Posterior vena cava (tissue), 2 donors: ENCODE results near the gene UBE2V1. TPM values are rescaled to one million over a fixed set of nuclear protein-coding genes. Genes with fewer than 3 reads are reported as not detected.

Experiments used
- DNase-seq: peaks from one replicate; pipeline ENCODE4 v3.0.0-alpha.2; 2020; ENCODE audit warnings: low spot score
- intact Hi-C, 2 donors: fragments of 100-400 bp; cut with DNase I; formaldehyde crosslinking; loops; one replicate each; pipeline versions ENCODE4 v1.14.1 to v1.14.2; 2022 to 2023
- total RNA-seq, 2 donors: library from RNA; stranded (reverse); fragmentation: NEBNext Ultra II Directional; extraction: Animal tissue kit (Norgen Biotek cat#: 25700); gene quantifications; one replicate each; pipeline ENCODE4 v1.2.1, GENCODE V29; 2021
- donor health status: DM: yes; HTN: yes; CAD: no.
- donor health status: DM: yes; HTN: yes; CAD: no.

UBE2V1 gene
- total RNA-seq, 2 donors from 2014 or later, result 77.0 to 89.4 TPM

DNA sequence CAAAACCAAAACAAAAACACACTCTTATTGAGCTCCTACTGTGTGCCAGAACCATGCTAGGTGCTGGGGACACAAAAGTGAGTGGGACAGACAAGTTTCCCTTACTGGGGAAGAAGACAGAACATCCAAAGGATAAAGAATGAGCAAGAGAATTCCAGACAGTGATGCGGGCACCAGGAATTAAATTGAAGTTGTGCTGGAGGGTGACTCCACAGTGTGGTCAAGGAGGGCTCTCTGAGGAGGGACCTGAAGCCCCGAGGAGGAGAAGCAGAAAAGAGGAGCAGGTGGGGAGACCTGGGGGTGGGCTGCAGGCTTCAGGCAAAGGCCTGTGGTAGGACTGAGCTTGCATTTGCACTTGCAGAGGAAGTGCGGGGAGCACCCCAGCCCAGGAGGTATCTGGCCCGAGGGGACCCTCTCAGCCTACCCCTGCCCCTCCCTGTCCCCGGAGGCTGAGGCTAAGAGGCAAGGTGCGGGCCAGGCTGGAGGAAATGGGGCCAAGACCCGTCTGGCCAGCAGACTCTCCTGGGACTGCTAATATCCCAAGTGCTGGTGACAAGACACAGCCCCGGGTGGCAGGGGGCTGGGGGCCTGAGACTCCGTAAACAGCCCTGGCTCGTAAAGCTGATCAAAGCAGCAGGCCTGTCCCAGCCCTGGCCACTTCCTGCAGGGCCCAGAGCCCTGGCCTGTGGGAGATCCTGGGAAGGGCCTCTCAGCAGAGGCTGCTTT lies 73.1 kb downstream of the UBE2V1 start:
- intact Hi-C loops, result no loop called here
- DNase-seq, result no peak

DNA sequence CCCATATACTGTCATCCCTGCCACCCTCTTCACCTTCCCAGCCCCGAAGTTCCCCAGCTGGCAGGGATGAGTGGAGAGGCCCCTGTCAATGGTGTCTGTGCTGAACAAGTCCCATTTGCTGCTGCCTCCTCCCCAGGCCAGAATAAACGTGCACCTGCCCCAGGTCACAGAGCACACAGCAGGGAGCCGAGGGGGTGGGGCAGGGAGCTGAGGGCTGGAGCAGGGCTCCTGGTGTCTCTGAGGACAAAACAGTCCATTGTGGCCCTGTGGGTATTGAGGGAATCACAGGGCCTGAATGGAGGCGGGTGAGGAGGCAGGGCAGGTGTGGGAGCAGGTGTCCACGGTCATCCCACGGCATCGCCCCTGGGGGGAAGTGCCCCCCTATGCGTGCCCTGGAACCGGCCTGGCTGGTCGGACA lies 74.4 kb downstream of the UBE2V1 start:
- DNase-seq, result peak; percentile 68
- intact Hi-C loops, result no loop called here

DNA sequence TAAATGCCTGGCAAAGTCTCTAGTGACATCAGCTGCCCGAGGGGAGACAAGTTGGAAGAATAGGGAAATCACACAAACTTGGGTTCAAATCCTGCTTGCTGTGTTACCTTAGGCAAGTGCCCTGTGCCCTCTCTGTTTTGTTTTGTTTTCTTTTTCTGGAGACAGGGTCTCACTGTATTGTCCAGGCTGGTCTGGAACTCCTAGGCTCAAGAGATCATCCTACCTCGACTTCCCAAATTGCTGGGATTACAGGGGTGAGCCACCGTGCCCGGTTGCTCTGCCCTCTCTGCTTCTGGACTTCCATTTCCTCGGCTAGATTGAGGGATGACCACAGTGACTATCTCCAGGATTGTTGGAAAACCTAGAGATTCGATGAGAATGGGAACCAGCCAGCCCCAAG lies 74.8 kb downstream of the UBE2V1 start:
- intact Hi-C loops, result no loop called here

DNA sequence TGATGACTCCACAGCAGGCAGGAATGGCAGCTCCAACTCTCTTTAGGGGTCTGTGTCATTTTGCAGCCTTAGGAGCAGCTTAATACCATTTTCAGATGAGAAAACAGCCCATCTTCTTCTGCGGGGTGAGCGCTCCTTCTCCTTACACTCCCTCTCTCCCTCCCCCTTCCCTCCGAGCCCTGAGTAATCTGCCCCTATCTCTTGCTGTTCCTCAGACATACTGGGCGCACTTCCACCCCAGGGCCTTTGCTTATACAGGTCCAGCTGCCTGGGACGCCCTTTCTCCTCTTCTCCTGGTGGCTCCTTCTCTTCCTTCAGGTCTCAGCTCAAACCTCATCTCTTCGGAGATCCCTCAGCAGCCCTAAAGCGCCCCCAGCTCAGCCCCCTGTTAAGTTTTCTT lies 75.4 kb downstream of the UBE2V1 start:
- intact Hi-C loops, result no loop called here
- DNase-seq, result no peak

More for the DNA sequence above, 74.8 kb downstream of the UBE2V1 start:
- DNase-seq, result no peak

DNA sequence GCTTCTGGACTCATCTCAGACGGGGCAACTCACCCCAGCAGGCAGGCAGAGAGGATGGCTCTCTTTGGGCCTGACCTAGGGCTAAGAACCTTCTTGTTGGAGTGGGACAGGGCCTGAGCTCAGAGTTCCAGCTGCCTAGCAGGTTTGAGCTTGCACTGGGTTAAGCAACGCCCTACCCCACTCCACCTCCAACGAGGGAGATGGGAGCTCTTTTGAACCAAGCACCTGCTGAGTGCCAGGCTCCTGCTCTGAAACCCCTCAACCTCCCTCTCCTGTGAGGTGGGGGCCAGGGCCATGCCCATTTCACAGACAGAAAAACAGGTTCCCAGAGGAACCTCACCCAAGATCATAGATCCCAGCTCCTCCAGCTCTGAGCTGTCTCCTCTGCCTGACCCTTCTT lies 75.8 kb downstream of the UBE2V1 start:
- DNase-seq, result peak; percentile 52
- intact Hi-C loops, result no loop called here

DNA sequence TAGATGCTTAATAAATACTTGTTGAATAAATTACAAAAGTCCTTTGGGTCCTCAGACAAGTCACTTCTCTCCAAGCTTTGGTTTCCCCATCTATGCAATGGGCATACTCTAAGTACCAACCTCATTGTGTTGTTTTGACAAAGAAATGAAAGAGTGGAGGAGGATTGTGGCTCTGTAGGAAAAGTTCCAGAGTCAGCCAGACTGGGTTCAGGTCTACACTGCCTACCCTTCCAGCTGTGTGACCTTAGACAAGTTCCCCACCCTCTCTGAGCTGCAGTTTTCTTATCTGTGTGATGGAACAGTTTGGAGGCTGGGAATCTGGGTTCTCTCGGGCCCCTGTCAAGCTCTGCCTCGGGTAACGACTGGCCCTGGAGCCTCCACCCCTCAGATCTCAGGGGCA lies 76.2 kb downstream of the UBE2V1 start:
- intact Hi-C loops, result no loop called here
- peak; percentile 57 for DNase-seq

DNA sequence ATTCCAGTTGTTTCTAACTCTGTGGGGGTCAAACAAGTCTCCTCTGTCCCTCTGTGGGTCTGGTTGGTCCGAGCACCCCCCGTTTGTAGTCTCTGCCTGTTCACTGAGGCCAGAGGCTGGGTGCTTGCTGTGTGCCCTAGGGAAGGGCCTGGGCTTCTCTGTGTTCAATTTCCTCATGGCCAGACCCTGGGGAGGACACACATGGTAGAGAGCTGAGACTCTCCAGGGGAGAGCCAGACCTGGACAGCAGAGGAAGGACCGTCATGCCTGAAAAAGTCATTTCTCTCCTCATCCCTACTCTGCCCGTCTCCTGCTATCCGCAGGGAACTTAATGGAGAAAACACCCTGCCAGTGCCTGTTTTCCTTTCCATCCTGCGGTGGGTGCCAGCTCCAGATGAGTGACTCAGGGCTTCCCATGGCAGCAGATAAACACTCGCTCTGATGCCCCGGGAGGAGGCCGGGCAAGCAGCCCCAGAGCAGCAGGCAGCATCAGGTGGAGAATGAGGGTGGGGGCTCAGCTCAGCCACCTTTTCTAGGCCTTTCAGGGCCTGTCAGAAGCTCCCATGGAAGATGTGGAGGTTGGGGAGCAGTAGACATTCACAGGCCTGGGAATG lies 78.3 kb downstream of the UBE2V1 start:
- no peak for DNase-seq

DNA sequence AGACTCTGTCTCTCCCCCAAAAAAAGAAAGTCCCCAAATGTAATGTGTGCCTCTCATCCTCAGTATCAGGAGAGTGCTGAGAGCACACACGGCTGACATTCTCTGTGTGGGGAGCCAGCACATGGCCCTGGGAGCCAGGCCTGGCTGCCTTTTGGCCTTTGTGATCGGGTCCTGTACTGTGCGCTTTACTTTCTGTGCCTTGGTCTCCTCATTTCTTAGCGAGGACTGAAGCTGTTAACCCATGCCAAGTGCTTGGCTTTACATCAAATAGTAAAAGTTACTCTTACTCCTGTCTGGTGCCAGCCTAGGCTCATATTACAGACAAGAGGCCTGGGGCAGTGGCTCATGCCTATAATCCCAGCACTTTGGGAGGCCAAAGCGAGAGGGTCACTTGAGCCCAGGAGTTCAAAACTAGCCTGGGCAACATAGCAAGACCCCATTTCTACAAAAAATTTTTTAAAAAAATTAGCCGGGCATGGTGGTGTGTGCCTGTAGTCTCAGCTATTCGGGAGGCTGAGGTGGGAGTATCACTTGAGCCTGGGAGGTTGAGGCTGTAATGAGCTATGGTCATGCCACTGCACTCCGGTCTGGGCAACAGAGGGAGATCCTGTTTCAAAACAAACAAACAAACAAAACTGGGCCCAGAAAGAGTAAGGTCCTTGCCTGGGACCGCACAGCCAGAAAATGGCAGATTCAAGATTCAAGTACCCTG lies 79.8 kb downstream of the UBE2V1 start:
- intact Hi-C loops, result no loop called here
- DNase-seq, result peak; percentile 52

More for the DNA sequence above, 78.3 kb downstream of the UBE2V1 start:
- intact Hi-C loops, result no loop called here

Other genes with a start within 250 kb of the UBE2V1 start
- gene SPATA2, start 197.6 kb downstream of the UBE2V1 start, total RNA-seq, result 1 to 10 TPM; 4.5 TPM
- 10 to 100 TPM; 44.8 to 46.6 TPM for gene RNF114, start 176.8 kb downstream of the UBE2V1 start, total RNA-seq
- 1 to 10 TPM; 8.6 to 8.9 TPM for gene SNAI1, start 130.2 kb downstream of the UBE2V1 start, total RNA-seq
- gene PEDS1, start 40.6 kb upstream of the UBE2V1 start, total RNA-seq, result 10 to 100 TPM; 31.5 to 35.5 TPM
- 100 to 1,000 TPM in 1 of 2 donors, 10 to 100 TPM in 1; 95.5 to 170 TPM for gene CEBPB, start 77.7 kb upstream of the UBE2V1 start, total RNA-seq